HG02759 (cell line): Measurements from ENCODE around the gene AKR1C3.
"Not testable (repeated sequence)": the region's sequence is repeated elsewhere in the genome, so short reads cannot be mapped to it uniquely, and the experiment has no call there.

Source experiments
- ATAC-seq: cut with Tn5 transposase; IDR thresholded peaks from one replicate; pipeline ENCODE4 v1.9.1; 2021; ENCODE audit warnings: mild to moderate bottlenecking, moderate library complexity; ENCODE audit not compliant: unreplicated experiment

Gene AKR1C3

GRCh38 chr10:5094265-5095205 is at the start of gene AKR1C3:
TSS of gene AKR1C3 (plus strand) at chr10:5094414. CDS start at chr10:5094445, 31 bp downstream.
- no peak for ATAC-seq

- no peak for ATAC-seq
These were observed 49.1 kb upstream of the AKR1C3 start for GRCh38 chr10:5045095-5045494.

- ATAC-seq = no peak
These were observed 47.8 kb upstream of the AKR1C3 start for GRCh38 chr10:5046410-5046809.

- not testable (repeated sequence) for ATAC-seq
These were observed 47.2 kb upstream of the AKR1C3 start for GRCh38 chr10:5047055-5047454.

GRCh38 chr10:5047912-5048628 is 46.1 kb upstream of the AKR1C3 start:
- ATAC-seq = no peak

- not testable (repeated sequence) for ATAC-seq
These were observed 41.2 kb upstream of the AKR1C3 start for GRCh38 chr10:5052951-5053500.

GRCh38 chr10:5054831-5055230 is 39.4 kb upstream of the AKR1C3 start:
- not testable (repeated sequence) for ATAC-seq

GRCh38 chr10:5059267-5059666 is 34.9 kb upstream of the AKR1C3 start:
- not testable (repeated sequence) for ATAC-seq

- not testable (repeated sequence) for ATAC-seq
These were observed 33.4 kb upstream of the AKR1C3 start for GRCh38 chr10:5060791-5061190.

GRCh38 chr10:5064656-5065055 is 29.6 kb upstream of the AKR1C3 start:
- ATAC-seq = no peak

- ATAC-seq = no peak
These were observed 25.8 kb upstream of the AKR1C3 start for GRCh38 chr10:5068274-5068984.

- ATAC-seq = no peak
These were observed 23.4 kb upstream of the AKR1C3 start for GRCh38 chr10:5070648-5071410.

- ATAC-seq = no peak
These were observed 22.6 kb upstream of the AKR1C3 start for GRCh38 chr10:5071411-5072198.

- ATAC-seq = no peak
These were observed 20.6 kb upstream of the AKR1C3 start for GRCh38 chr10:5073659-5074058.

GRCh38 chr10:5076615-5077014 is 17.6 kb upstream of the AKR1C3 start:
- ATAC-seq = no peak

- no peak for ATAC-seq
These were observed 15.6 kb upstream of the AKR1C3 start for GRCh38 chr10:5078547-5079180.

GRCh38 chr10:5079306-5079830 is 14.8 kb upstream of the AKR1C3 start:
- ATAC-seq = no peak

- no peak for ATAC-seq
These were observed 14.4 kb upstream of the AKR1C3 start for GRCh38 chr10:5079836-5080235.

GRCh38 chr10:5081091-5081490 is 13.1 kb upstream of the AKR1C3 start:
- ATAC-seq = no peak
